HG02943 (cell line): Measurements from ENCODE around the gene SRM.
A peak's percentile ranks its signal among the peaks of the same experiment; 100 is the strongest.
"Not testable (repeated sequence)": the region's sequence is repeated elsewhere in the genome, so short reads cannot be mapped to it uniquely, and the experiment has no call there.

ENCODE experiments used
- ATAC-seq: cut with Tn5 transposase; IDR thresholded peaks from one replicate; pipeline ENCODE4 v1.9.1; 2021; ENCODE audit warnings: mild to moderate bottlenecking, low read depth, moderate library complexity; ENCODE audit not compliant: unreplicated experiment

The SRM gene

GRCh38 chr1:11024154-11024873 lies 35.5 kb downstream of the SRM start:
- no peak for ATAC-seq

- no peak for ATAC-seq
These were observed 36.6 kb downstream of the SRM start for GRCh38 chr1:11023201-11023600.

GRCh38 chr1:11019971-11020370 lies 39.8 kb downstream of the SRM start:
- ATAC-seq, result no peak

DNA sequence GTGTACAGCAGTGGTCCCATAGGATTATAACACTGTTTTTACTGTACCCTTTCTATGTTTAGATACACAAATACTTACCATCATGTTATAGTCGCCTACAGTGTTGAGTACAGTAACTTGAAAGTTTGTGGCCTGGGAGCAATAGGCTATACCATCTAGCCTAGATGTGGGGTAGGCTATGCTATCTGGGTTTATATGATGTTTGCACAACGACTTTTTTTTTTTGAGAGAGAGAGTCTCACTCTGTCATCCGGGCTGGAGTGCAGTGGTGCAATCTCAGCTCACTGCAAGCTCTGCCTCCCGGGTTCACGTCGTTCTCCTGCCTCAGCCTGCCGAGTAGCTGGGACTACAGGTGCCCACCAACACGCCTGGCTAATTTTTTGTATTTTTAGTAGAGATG lies 40.5 kb downstream of the SRM start:
- not testable (repeated sequence) for ATAC-seq

GRCh38 chr1:11013160-11013531 lies 46.7 kb downstream of the SRM start:
- no peak for ATAC-seq

DNA sequence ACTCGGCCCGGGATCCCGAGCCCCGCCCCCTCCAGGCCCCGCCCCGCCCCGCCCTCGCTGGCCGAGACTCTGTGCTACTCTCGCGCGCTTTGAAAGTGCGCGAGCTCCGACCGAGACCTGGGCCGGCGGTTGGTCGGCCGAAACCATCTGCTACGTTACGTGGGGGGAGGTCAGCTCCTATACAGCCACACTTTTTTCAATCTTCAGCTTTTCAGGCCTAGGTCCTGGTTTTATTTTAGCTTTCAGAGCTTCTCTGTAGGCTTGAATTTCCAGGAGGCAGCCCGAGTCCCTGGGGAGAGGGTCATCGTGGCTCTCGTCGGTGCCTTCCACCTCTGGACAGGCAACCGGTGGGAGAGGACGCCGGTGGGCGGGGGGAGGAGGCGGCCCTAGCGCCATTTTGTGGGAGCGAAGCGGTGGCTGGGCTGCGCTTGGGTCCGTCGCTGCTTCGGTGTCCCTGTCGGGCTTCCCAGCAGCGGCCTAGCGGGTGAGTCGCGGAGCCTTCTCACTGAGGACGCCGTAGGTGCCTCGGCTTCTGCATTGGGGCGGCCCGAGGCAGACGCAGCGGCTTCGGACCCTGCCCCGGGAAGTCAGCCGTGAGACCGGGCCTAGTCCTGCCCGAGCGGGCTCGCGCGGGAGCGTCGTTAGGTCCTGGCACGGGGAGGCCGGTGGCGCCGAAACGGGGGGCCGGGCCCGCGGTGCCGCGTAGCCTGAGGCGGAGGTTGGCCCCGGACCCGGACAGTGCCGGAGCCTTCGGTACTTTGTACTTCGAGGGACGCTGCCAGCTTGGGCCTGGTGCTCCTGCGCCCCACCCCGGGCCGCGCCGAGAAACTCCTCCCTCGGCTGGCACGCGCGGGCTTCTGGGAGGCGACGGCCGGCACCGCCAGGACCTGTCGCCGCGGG lies 47.3 kb downstream of the SRM start, which contains the start of gene TARDBP:
TARDBP (plus strand) TSS at position 395 of the 900 bp plus-strand sequence. CDS start 1,074 bp downstream, outside the sequence.
- ATAC-seq, result peak; percentile 90
